LHCN-M2 (cell line): ENCODE results near the gene ATP5PB. TPM values are rescaled to one million over a fixed set of nuclear protein-coding genes. Genes with fewer than 3 reads are reported as not detected.

Experiments used
- DNase-seq: peaks from one replicate; pipeline ENCODE4 v3.0.0-alpha.2; 2012; ENCODE audit warnings: low read depth
- total RNA-seq: library from RNA; depleted of rRNA; stranded (reverse); fragments of >200 nt; gene quantifications from 2 replicates; pipeline ENCODE4 v1.2.3, GENCODE V29; 2014

ATP5PB gene
- total RNA-seq, 1 experiment from 2014 or later = 252 TPM

DNA sequence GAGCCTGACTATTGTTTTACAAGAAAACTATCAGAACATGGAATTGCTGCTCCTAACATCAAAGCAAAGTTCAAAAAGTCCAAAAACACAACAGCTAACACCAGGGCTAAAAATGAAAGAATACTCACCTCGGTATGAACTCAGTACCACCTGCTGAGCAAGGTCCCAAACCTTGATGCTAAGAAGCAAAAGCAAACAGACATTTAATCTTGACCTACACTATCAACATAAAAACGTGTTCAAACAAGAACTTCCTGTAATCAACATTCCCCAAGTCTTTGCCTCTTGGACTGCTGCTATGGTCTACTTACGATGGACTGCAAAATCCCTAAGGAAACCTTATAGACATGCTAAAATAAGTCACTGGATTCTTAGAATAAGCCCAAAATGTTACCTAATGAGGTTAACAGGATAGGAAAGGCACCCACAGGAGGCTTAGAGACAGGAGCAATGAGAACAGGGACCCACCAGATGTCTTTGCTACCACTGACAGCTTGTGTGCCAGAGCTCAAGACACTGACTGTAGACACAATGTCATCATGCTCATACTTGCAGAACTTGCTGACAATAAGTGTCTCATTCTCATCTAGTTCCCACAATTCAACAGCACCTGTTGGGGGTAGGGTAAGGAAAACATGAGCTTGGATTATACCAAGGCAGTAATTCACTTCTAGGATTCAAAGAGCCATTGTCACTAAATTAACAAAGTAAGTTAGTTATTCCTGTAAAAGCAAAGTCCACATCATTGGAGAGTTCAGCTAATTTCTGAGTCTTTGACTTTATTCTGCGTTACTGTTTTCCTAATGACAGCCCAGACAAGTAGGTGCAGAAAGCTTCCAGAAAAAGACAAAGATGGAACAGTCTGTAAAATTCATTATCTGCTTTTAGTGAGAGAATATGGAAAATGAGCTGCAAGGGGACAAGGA is 2.0 kb upstream of the ATP5PB start:
- no peak for DNase-seq

DNA sequence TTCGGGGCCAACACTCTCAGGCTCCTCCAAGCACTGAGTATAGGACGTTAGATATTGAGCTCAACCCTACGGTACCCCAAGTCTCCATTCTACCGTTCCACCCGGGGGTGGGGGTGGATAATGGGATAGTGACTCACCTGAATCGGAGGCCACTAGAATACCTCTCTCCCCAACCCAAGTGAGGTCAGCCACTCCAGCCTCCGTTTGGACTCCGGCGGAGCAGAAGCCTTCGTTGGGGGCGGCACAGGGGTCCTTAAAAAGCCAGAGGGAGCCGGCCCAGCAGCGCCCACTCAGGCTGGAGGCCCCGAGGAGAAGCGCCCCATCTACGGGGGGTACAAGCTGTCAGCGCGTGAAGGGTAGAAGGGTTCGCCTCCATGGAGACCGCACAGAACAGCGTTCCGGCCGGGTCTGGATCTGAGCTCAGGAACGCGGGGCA is 764 bp upstream of the ATP5PB start:
- DNase-seq = peak; percentile 17

DNA sequence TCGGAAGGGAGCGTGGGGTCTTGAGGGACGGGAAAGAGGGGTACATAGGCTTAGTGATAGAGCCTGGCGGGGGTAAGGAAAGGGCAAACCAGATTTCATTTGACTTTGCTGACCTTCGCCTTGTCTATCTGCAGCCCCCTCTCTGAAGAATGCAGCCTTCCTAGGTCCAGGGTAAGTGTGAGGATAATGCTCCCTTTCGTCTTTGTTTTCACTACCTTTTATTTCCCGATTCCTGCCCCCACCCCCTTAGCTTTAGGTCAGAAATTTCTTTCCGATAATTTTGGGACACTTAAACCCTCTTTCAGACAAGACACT is 396 bp downstream of the ATP5PB start:
- DNase-seq = no peak

DNA sequence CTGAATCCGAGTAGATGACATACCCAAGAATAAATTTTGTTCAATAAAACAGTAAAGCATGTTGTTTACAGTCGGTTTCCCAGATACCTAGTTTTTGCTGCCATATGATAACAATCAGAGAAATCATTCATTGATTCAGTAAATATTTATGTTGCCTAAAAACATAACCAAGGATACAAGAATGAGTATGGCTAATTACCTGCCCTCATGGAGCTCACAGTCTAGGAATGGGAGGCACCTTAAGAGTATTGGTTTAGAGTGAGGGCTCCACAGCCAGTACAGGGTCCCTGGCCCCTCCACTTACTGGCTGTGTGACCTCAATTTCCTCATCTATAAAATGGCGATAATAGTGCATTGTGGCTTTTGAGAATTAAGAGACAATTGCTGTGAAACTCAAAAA is 921 bp downstream of the ATP5PB start:
- no peak for DNase-seq

DNA sequence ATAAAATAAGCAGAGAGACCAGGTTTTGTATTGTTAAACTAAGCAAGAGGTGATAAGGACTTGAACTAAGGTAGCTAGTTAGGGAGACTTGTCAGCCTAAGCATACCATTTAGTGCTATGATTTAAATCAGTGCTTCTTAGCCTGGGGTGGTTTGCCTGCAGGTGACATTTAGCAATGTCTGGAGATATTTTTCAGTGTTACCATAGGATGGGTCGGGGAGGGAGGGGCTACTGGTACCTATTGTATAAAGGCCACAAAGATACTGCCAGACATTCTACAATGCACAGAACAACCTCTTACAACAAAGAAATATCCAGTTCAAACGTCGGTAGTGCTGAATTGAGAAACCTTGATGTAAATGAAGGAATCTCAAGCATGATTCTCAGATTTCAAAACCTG is 3.3 kb downstream of the ATP5PB start:
- no peak for DNase-seq

GRCh38 chr1:111453706-111454105 is 4.4 kb downstream of the ATP5PB start:
- DNase-seq = no peak

DNA sequence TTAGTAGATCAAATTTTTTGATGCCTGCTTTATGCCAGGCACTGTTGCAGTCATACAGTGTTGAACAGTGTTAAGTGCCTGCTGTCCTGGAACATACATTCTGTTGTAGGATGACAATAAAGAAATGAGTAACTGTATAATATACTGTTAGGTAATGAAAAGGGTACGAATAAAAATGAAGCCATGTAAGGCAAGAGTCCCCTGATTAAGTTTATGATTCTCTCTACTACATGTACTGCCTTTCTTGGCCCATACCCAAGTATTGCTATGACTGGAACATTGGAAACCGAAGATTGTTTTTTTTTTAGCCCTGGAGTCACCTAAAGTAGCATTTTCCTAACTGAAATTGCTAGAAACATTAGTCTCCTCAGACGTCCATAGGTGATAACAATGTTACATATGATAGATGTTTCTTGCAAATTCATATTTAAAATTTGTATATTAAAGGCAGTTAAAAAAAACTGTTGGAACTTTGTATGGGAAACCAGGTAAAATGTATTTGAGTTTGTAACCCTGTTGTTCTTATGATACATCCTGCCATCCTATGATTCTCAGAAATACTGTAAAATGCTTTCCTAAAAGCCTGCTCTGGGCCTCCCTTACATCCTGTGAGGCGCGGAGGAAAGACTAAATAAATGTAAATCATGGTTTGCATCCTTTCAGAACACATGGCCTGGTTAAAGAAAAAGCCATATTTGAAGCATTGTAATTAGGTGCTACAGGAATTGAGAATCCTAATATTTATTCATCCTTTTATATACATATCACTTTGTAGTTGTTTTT is 5.8 kb downstream of the ATP5PB start:
- DNase-seq = no peak

DNA sequence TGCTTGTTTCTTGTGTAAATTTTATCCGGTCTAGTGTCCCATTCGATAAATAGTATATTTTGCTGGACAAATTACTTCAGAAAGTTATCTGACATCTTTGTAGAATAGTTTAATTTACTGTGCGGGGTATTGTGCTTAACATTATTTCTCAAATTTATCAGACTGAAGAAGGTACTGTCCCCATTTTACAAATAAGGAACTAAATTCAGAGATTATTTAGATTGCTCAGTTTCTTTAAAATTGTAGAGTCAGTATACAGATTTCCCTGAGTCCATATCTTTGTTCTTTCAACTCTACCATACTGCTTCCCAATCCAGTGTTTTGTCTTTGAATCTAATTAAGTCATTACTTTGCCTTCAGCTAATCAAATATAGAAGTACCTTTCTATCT is 6.4 kb downstream of the ATP5PB start:
- DNase-seq = no peak

GRCh38 chr1:111461765-111462164 is 12.5 kb downstream of the ATP5PB start:
- DNase-seq = no peak

DNA sequence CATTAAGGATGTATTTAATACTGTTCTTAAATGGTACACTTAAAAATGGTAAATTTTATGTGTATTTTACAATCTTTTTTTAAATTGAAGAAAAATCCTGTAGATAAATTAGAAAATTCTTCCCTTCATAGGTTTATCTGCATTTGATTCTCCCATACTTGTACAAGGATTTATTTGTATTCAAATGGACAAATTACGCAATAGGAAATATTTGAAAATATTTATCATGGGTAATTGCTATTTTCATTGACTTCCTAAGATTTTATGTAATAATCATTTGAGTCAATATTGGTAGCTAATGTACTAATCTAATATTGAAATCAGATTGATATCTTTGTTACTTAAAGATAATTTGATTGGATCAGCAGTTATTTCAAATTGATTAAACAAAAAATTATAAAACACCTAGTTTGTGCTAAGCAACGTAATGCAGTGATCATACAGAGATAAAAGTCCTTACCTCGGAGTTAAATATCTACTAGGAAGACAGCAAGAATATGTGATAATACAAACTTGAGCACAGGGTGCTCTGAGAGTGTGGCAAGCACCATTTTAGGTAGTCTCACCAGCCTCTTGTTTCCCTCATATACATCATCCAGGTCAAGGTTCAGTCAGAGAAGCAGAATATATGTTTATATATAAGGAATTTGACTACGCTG is 13.2 kb downstream of the ATP5PB start:
- DNase-seq = no peak

GRCh38 chr1:111463029-111463683 is 13.9 kb downstream of the ATP5PB start:
- DNase-seq = peak; percentile 97

DNA sequence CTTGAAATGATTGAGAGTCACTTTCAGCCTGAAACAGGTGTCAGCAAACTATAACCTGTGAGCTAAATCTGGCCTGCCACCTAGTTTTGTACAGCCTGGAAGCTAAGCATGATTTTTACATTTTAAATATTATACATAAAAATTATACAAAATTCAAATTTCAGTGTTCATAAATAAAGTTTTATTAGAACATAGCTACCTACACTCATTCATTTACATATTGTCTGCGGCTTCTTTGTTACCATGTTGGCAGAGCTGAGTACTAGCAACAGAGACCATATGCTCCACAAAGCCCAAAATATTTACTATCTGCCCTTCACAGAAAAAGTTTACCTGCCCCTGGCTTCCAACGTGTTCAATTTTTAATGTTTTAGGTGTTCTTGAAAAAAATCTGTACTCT is 16.5 kb downstream of the ATP5PB start:
- DNase-seq = no peak

DNA sequence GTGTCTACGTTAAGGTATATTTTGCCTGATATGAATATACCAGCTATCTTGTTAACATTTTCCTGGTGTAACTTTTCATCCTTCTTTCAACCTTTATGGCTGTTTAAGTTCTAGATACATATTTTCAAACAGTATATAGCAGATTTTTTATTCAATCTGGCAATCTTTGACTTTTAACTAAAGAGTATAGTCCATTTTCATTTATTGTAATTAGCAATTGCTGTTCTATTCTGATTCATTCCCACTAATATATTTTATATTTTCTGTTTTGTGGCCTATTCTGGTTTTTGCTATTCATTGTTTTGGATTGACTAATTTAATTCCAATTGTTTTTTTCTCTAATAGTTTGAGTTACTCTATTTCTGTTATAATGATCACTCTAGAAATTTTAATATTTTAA is 17.2 kb downstream of the ATP5PB start:
- no peak for DNase-seq

DNA sequence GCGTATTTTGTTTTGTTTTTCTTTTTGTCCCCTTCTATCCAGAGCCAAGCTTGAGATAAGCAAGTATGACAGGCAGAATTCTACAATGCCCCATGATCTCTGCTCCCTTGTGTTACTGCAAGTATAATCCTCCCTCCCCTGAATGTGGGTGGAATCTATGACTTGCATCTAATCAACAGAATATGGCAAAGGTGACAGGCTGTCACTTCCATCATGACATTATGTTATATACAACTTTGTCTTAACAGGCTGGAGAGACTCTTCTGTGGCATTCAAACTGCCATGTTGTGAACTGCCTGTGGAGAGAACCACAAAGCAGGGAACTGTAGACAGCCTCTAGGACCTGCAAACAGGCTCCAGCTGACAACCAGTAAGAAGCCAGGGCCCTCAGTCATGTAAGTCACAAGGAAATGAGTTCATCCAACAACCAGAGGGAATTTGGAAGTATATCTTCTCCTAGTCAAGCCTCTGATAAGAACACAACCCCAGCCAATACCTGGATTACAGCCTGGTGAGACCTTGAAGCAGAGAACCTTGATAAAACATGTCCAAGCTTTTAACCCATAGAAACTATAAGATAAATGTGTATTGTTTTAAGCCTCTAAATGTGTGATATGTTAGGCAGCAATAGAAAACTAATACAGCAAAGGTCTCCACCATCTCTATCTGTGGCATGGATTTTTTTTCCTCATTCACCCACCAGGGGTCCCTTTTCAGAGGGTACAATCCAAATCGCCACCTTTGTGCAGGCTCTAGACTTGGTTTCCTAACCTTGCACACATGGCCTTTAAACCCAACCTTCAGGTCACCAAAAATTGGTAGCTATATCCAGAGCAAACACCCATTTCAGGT is 18.8 kb downstream of the ATP5PB start:
- no peak for DNase-seq

- no peak for DNase-seq
Observed at GRCh38 chr1:111468717-111469100, 19.4 kb downstream of the ATP5PB start.

DNA sequence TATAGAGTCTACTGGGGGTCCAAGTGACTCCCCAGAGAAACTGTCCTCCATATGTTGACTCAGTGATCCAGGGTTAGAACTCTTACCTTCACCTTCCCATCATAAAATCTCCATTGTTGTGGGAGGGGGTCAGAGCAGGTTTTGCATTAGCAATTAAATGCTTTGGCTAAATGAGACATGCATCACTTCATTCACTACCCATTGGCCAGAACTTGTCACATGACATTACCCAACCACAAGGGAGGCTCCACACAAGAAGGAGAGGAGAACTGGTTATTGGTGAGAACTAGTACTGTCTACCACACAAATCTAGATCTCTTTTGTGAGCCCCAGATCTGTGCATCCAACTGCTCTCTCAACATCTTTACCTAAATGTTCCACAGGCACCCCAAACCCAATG is 20.3 kb downstream of the ATP5PB start:
- DNase-seq = no peak

- no peak for DNase-seq
Observed at GRCh38 chr1:111470596-111470995, 21.3 kb downstream of the ATP5PB start.

DNA sequence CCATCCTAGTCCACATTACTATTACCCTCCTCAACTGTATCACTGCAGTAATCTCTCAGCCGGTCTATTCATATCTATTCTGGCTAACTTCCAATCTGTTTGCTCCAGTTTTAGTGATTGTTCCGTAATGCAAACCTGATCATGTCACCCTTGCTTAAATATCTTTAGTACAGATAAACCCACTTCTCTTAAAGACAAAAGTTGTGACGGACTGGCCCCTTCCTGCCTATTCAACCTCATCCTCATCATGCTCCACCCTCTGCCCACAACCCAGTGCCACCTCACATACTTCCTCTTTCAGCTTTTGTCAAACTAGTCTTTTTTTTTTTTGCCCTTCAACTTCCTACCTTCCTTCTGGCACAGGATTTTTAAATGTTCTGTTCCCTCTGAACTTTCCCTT is 21.7 kb downstream of the ATP5PB start:
- DNase-seq = no peak

- no peak for DNase-seq
Observed at GRCh38 chr1:111471538-111471937, 22.3 kb downstream of the ATP5PB start.

GRCh38 chr1:111474106-111474505 is 24.8 kb downstream of the ATP5PB start:
- no peak for DNase-seq

DNA sequence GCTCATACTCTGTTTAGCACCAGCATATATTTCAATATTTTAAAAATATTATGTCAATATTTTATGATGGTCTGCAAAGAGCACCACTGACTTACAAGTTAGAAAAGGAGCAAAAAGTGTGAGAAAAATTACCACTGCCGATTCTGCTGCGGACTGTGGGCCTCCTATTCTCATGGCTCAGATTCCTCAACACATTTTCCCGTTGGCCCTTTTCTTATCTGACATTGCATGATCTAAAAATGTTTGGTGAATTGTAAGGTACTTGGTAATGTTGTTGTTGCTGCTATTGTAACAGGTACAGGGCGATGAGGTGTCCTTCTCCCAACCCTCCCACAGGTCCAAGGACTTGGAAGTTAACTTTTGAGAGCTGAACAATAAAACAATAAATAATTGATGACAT is 25.3 kb downstream of the ATP5PB start:
- DNase-seq = no peak
